GM11168 (cell line): ENCODE data around the gene ITPRID1.
"Not testable (repeated sequence)": the region's sequence is repeated elsewhere in the genome, so short reads cannot be mapped to it uniquely, and the experiment has no call there.

Experiments used
- in situ Hi-C: fragments of 300-500 bp; cut with MboI; formaldehyde crosslinking; loops from one replicate; pipeline ENCODE4 v1.12.0; 2022; ENCODE audit warnings: low sequenced_read_pairs; ENCODE audit not compliant: unreplicated experiment

The ITPRID1 gene

GRCh38 chr7:31512166-31512565 lies 1.7 kb upstream of the ITPRID1 start:
- in situ Hi-C loops, result no loop called here

GRCh38 chr7:31516680-31517502 lies 3.0 kb downstream of the ITPRID1 start:
- in situ Hi-C loops, result no loop called here

GRCh38 chr7:31517513-31517912 lies 3.6 kb downstream of the ITPRID1 start:
- in situ Hi-C loops, result no loop called here

GRCh38 chr7:31518766-31519165 lies 4.9 kb downstream of the ITPRID1 start:
- in situ Hi-C loops, result no loop called here

GRCh38 chr7:31521336-31522010 lies 7.6 kb downstream of the ITPRID1 start:
- in situ Hi-C loops, result no loop called here

GRCh38 chr7:31526864-31527263 lies 13.0 kb downstream of the ITPRID1 start:
- in situ Hi-C loops, result no loop called here

GRCh38 chr7:31529103-31529502 lies 15.2 kb downstream of the ITPRID1 start:
- in situ Hi-C loops, result no loop called here

- in situ Hi-C loops, result not testable (repeated sequence)
Measured at GRCh38 chr7:31540651-31541185, 26.8 kb downstream of the ITPRID1 start.

- in situ Hi-C loops, result no loop called here
Measured at GRCh38 chr7:31545549-31545948, 31.7 kb downstream of the ITPRID1 start.

GRCh38 chr7:31549611-31550010 lies 35.7 kb downstream of the ITPRID1 start:
- in situ Hi-C loops, result no loop called here

- in situ Hi-C loops, result no loop called here
Measured at GRCh38 chr7:31550432-31550831, 36.5 kb downstream of the ITPRID1 start.

GRCh38 chr7:31553661-31554081 lies 39.8 kb downstream of the ITPRID1 start:
- in situ Hi-C loops, result no loop called here

GRCh38 chr7:31562002-31562401 lies 48.1 kb downstream of the ITPRID1 start:
- in situ Hi-C loops, result no loop called here

GRCh38 chr7:31563522-31563921 lies 49.6 kb downstream of the ITPRID1 start:
- in situ Hi-C loops, result no loop called here

GRCh38 chr7:31563951-31564350 lies 50.1 kb downstream of the ITPRID1 start:
- in situ Hi-C loops, result no loop called here

- in situ Hi-C loops, result no loop called here
Measured at GRCh38 chr7:31564661-31565060, 50.8 kb downstream of the ITPRID1 start.

GRCh38 chr7:31569528-31569927 lies 55.6 kb downstream of the ITPRID1 start:
- in situ Hi-C loops, result no loop called here

- in situ Hi-C loops, result no loop called here
Measured at GRCh38 chr7:31583526-31583925, 69.6 kb downstream of the ITPRID1 start.

- in situ Hi-C loops, result no loop called here
Measured at GRCh38 chr7:31583942-31584341, 70.1 kb downstream of the ITPRID1 start.

GRCh38 chr7:31595390-31595789 lies 81.5 kb downstream of the ITPRID1 start:
- in situ Hi-C loops, result no loop called here

- in situ Hi-C loops, result no loop called here
Measured at GRCh38 chr7:31602041-31602625, 88.2 kb downstream of the ITPRID1 start.
